HuH-7 (cell line): ENCODE data around the gene PRAC2.

ENCODE experiments used
- DNase-seq: peaks from one replicate; pipeline ENCODE4 v3.0.0; 2011; ENCODE audit warnings: low spot score

The PRAC2 gene

GRCh38 chr17:48755356-48755755 is 32.4 kb downstream of the PRAC2 start:
- no peak for DNase-seq

- DNase-seq: no peak
Observed at GRCh38 chr17:48756830-48757251, 33.9 kb downstream of the PRAC2 start.

GRCh38 chr17:48757524-48757961 is 34.6 kb downstream of the PRAC2 start:
- DNase-seq: no peak

GRCh38 chr17:48759288-48759687 is 36.3 kb downstream of the PRAC2 start:
- DNase-seq: no peak

GRCh38 chr17:48760411-48760810 is 37.4 kb downstream of the PRAC2 start:
- no peak for DNase-seq

GRCh38 chr17:48761114-48761513 is 38.1 kb downstream of the PRAC2 start:
- DNase-seq: no peak

- DNase-seq: no peak
Observed at GRCh38 chr17:48767263-48767774, 44.3 kb downstream of the PRAC2 start.

- no peak for DNase-seq
Observed at GRCh38 chr17:48769009-48769675, 46.2 kb downstream of the PRAC2 start.

- DNase-seq: no peak
Observed at GRCh38 chr17:48770954-48771353, 48.0 kb downstream of the PRAC2 start.

- DNase-seq: no peak
Observed at GRCh38 chr17:48773245-48773644, 50.3 kb downstream of the PRAC2 start.
